ENCODE data around the gene CNOT6L. TPM values are rescaled to one million over a fixed set of nuclear protein-coding genes. Genes with fewer than 3 reads are reported as not detected.

CNOT6L gene
- total and polyA plus RNA-seq, 2 of the 4 experiments (the other 2 are of a cell fraction) = 3.5 to 21.1 TPM

DNA sequence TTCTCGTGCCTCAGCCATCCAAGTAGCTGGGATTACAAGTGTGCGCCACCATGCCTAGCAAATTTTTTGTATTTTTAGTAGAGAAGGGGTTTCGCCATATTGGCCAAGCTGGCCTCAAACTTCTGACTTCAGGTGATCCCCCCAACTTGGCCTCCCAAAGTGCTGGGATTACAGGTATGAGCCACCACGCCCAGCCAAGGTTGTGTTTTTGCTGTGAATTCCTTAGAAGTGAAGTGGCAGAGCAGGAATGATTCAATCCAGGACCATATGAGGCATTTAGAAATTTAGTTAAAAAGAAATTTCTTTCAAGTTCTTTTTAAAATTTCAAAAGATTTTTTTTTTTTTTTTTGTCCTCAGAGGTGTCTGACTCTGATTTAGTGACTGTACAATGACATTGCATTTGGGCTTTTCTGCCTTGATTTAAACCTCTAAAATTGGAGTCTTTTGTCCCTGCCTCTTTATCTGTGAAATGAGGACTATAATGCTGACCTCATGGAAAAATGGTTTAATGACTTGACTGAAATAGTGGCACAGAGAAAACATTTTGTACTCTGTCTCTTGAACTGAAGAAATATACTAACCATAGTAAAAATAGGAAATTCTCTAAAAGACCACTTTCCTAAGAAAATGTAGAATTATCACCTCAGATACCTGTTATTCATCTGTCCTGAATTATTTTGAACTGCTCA, 153.6 kb downstream of the CNOT6L start:
- no peaks in the 10 kb centered on the region for H3K4me1 ChIP-seq (ENCODE audit: control insufficient read depth, insufficient read depth, low read length)
- peak; percentile 85 for TF ChIP-seq MAFK (IDR thresholded peaks at IDR 0.05; ENCODE audit: low read depth, low read length)
- no peak for TF ChIP-seq FOS (IDR thresholded peaks at IDR 0.05; ENCODE audit: low read depth, low read length)
- no peak overlapping the region for H3K23ac ChIP-seq (ENCODE audit: low read depth, low read length)
- H3K56ac ChIP-seq (ENCODE audit: extremely low read depth, insufficient read depth, low read length) = no peak overlapping the region
- ATAC-seq (ENCODE audit: low read depth) = no peak
- BruUV-seq (replicated peaks) = no TSS peak
- H4K5ac ChIP-seq (ENCODE audit: low read depth, low read length) = no peak overlapping the region
- H3K4ac ChIP-seq (ENCODE audit: low read depth, low read length) = no peak overlapping the region
- H4K91ac ChIP-seq (ENCODE audit: insufficient read depth, low read depth, low read length) = no peak overlapping the region
- H2AK9ac ChIP-seq (replicated peaks; ENCODE audit: low read depth, low read length, poor library complexity) = no peak overlapping the region
- no peak overlapping the region for H3K14ac ChIP-seq (replicated peaks; ENCODE audit: low read depth, low read length)
- in situ Hi-C loops (cut with MboI; ENCODE audit: low sequenced_read_pairs) (no loop called here), dilution Hi-C loops (cut with HindIII; ENCODE audit: low sequenced_read_pairs, unreplicated experiment) (no loop called here), intact Hi-C loops (cut with micrococcal nuclease) (no loop called here)
- no peak overlapping the region for H3K18ac ChIP-seq (ENCODE audit: low read depth, low read length)
- H3K4me3 ChIP-seq (ENCODE audit: insufficient read depth, low read depth, low read length) = no peak overlapping the region
- H2BK5ac ChIP-seq (ENCODE audit: low read depth, low read length, poor library complexity, severe bottlenecking) = no peak overlapping the region
- ChIA-PET POLR2A (ENCODE audit: unreplicated experiment) (no interaction called here), CTCF (no interaction called here)
- H2AK5ac ChIP-seq (ENCODE audit: low read depth, low read length) = no peak overlapping the region
- H3K36me3 ChIP-seq (ENCODE audit: control insufficient read depth, insufficient read depth, low read length) = no peaks in the 10 kb centered on the region
- H4K20me1 ChIP-seq (ENCODE audit: insufficient read depth, low read length) = no peaks in the 10 kb centered on the region
- no peak overlapping the region for H3K9ac ChIP-seq (ENCODE audit: low read depth, low read length)
- no peak overlapping the region for H2AFZ ChIP-seq (replicated peaks; ENCODE audit: low read length, poor library complexity)
- no peak overlapping the region for H4K8ac ChIP-seq (ENCODE audit: low read depth in 2 of 2, low read length in 2 of 2)
- H2BK15ac ChIP-seq (ENCODE audit: low read depth, low read length) = no peak overlapping the region
- H3K9me3 ChIP-seq (ENCODE audit: control insufficient read depth, insufficient read depth, low read length) = no peaks in the 10 kb centered on the region
- peaks cover 3% of the 10 kb centered on the region for H3K27me3 ChIP-seq (ENCODE audit: control insufficient read depth, insufficient read depth, low read length)
- no peak overlapping the region for H2BK120ac ChIP-seq (ENCODE audit: low read depth, low read length)
- no peak overlapping the region for H2BK20ac ChIP-seq (ENCODE audit: low read depth, low read length)
- no peak overlapping the region for H3K27ac ChIP-seq (ENCODE audit: insufficient read depth, low read length)
- H3K9me1 ChIP-seq (ENCODE audit: insufficient read depth, low read length) = no peaks in the 10 kb centered on the region
- no peak overlapping the region for H3K4me2 ChIP-seq (ENCODE audit: low read depth, low read length)
- H3K79me1 ChIP-seq (ENCODE audit: low read depth in 1 of 2, low read length in 2 of 2) = no peaks in the 10 kb centered on the region
- no CpG with 5 or more reads among the region's 4 CpGs for WGBS, 2 experiments (ENCODE audit: extremely low coverage in 2 of 2, insufficient read length in 1 of 2)
- no peak for DNase-seq

Small RNA genes within 50 kb of the gene (microRNA-seq; reads per million reads assigned to microRNA genes)
- gene AC112225.1 (ENCODE audit: insufficient read depth, insufficient read length) = not detected
- not detected for gene RF00612 (ENCODE audit: insufficient read depth, insufficient read length)

Small RNA genes within 50 kb of the gene (small RNA-seq; reads per million reads assigned to genes)
- gene AC112225.1 (0 reads per million in 5 experiments), gene RF00612 (0 to 0.08 (median 0) reads per million in 5 experiments)

Other genes with a start within 250 kb of the CNOT6L start
- not detected in 2 replicates for gene CXCL13, start 213.5 kb downstream of the CNOT6L start, total RNA-seq (2012; rRNA removed)
- gene CXCL13, start 213.5 kb downstream of the CNOT6L start, polyA plus RNA-seq (2012; rRNA removed) = not detected in 2 replicates
- gene MRPL1, start 43.5 kb upstream of the CNOT6L start, total RNA-seq (2012; rRNA removed) = 13.4 and 33.6 TPM in 2 replicates
- 22.4 and 22.5 TPM in 2 replicates for gene MRPL1, start 43.5 kb upstream of the CNOT6L start, polyA plus RNA-seq (2012; rRNA removed)
- gene FRAS1, start 238.0 kb upstream of the CNOT6L start, total RNA-seq (2012; rRNA removed) = under 0.01 TPM in 2 replicates
- 0.01 and 0.03 TPM in 2 replicates for gene FRAS1, start 238.0 kb upstream of the CNOT6L start, polyA plus RNA-seq (2012; rRNA removed)